Uterus (tissue), 2 donors: ENCODE results near the gene MAGI2.

Source experiments
- CTCF ChIP-seq, 4 experiments: fragments of 200-600 bp in 2 of 4; fragments of 450-650 bp in 2 of 4; sonication (generic) in 2 of 4; IDR thresholded peaks; one replicate each; pipeline ENCODE4 v1.5.1; 2016 to 2019; ENCODE audit warnings: antibody characterized with exemption in 4 of 4, mild to moderate bottlenecking in 2 of 4, moderate library complexity in 1 of 4
- POLR2A ChIP-seq, 2 donors: fragments of 450-650 bp; IDR thresholded peaks; one replicate each; pipeline ENCODE4 v1.6.1; 2016; ENCODE audit warnings: antibody characterized with exemption in 2 of 2, mild to moderate bottlenecking in 1 of 2, moderate library complexity in 1 of 2

DNA sequence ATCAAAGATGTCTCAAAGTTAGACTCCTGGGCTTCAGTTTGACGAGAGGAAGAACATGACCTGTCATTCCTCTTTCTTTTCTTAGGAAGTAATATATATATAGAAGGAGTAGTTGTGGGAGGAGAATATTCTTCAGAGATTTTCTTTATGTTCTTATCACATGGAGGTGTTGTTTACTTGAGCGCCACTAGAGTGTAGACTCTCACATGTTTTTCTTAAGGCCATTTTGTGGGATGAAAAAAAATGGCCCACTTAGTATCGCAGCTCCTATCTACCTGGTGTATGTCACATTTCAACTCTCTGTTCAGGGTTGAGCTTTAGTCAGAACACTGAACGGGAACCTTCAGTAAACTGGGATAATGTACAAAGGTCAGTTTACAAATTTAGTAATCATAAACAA is 1009.7 kb downstream of the MAGI2 start:
- TF ChIP-seq CTCF (IDR thresholded peaks at IDR 0.05): no peak
- no peak for TF ChIP-seq POLR2A (IDR thresholded peaks at IDR 0.05)
